ENCODE results near the gene KRTCAP2.
"Not testable (repeated sequence)": the region's sequence is repeated elsewhere in the genome, so short reads cannot be mapped to it uniquely, and the experiment has no call there.

Gene KRTCAP2

GRCh38 chr1:155198547-155198906 lies 25.4 kb upstream of the KRTCAP2 start:
- DNase-seq = no peak

DNA sequence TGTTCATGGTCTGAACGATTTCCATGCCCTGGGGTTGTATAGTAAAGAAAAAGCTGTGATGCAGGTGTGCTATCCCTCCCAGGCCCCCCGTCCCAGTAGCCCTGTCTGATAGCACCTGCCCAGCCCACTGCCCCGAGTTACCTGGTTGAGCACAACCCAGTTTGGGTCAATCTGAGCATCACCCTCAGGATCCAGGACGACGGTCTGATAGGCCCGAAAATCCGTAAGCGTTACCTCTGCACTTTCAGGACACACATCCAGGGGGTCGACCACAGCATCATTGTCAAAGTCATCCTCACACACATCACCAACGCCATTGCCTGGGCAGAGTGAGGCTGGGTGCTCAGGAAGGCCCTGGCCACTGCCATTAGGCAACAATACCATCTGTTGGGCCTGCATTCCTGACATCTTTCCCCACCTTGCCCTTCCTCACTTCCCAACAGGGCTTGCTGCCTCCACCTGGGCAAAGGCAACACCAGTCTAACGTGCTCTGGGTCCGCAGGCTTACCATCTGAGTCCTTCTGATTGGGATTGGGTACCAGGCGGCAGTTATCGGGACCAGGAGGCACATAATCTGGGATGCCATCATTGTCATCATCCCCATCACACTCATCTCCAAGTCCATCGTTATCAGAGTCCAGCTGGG lies 24.9 kb upstream of the KRTCAP2 start:
- DNase-seq = no peak

GRCh38 chr1:155196893-155197638 lies 24.0 kb upstream of the KRTCAP2 start:
- no peak for DNase-seq

DNA sequence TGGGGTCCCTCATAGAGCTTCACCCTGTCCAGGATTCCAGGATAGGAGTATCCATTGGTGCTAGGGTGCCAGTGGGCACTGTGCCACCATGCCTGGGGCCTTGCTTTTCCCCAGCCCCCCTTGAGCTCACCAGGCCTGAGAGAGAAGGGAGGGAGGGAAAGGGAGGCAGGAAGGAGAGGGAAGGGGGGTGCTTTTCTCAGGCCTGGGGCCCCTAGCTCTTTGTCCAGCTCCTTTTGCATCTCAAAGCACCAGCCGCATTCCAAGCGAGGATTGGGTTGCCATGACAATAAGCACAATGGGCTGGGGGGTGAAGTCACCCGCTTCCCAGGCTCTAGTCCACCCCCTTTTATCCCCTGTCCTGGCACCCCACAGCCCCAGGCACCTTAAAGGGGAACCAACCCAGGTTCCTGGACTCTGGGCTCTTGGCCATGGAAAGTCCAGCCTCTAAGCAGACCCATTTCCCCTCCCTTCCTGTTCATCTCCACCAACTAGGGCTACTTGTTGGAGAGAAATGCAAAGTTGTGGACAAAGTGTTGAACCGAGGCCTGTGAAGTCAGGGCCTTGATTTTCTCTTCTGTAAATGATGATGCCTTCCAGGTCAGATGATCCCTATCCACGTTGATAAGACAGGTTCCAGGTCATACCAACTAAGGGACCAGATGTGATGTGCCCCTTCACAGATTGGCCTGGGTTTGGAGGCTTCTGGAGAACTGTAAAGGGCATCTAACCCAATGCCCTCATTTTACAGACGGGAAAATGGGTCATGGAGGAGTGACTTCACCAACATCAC lies 23.2 kb upstream of the KRTCAP2 start:
- no peak for DNase-seq

DNA sequence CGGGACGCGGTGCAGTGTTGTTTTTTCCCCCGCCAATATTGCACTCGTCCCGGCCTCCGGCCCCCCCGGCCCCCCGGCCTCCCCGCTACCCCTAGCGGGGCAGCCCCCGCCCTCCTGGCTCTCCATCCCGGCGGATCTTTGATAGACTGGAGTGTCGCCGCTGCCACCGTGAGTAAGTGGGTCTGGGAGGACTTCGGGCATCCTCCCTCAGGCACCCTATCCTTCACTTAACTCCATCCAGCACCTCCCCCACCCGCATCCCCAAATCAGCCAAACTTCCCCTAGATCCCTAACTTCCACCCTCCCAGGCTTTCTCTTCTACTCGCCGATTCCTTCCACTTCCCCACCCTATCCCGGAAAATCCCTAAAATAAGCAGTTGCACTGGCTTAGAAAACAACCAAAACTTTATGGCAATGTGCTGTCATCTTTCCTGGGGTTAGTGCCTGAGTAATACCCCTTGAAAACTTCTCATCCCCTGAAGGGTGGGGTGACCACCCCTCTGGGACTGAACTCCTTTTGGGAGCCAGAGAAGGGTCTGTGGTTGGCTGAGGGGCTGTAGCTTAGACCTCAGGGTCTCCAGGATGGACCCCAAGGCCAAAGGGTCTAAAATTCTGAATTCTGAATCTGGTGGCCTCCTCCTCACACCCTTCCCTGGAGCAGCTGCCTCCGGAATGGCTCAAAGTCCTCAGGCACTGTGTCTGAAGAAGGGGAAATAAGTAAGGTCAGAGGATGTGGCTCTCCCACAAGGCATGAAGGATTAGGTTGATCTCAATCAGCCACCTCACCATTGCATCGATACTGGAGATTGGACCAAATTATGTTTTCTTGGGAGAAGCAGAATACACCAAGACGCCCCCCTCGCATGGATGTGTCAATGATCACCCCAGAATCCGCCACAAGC lies 22.3 kb upstream of the KRTCAP2 start:
- no peak for DNase-seq

- not testable (repeated sequence) for DNase-seq
Observed at GRCh38 chr1:155193991-155194240, 20.8 kb upstream of the KRTCAP2 start.

GRCh38 chr1:155193275-155193990 lies 20.3 kb upstream of the KRTCAP2 start:
- peak; percentile 79 for DNase-seq

DNA sequence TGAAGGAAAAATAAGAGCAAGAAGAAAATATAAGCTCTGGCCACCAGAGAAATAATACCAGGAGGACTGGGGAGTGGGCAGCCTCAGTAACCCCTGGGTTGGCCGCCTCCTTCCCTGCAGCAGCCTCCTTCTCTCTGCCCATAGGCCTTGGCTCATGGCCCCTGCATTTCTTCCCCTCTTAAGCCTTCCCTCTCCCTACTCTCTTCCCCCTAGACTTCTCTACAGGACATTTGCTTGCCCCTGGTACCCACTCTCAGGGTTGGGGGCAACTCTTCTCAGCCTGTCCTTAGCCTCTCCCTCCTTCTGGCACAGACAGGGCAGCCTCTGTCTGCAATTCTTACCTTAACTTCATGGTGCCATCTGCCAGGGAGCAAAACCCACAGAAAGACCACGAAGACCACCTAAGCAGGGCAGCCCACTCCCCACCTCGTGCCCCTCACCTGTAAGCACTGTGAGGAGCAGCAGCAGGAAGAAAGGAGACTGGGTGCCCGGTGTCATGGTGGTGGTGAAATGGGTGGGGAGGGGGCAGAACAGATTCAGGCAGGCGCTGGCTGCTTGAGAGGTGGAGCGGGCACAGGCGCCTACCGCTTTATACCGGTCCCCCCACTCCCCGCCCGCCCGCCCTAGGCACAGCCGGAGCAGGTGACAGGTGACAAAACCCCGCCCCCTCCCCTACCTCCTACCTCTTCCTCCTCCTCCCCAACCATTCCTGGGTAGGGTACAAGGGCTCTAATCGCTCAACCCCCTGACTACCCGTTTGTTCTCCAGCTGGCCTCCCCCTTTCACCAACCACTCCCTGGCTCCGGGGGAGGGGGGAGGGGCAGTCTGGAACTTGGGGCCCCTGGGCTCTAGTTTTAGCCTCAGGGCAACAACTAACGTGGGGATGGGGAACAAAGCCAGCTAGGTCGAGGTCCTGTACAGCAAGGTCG lies 19.5 kb upstream of the KRTCAP2 start:
- peak; percentile 58 for DNase-seq

- no peak for DNase-seq
Observed at GRCh38 chr1:155191904-155192303, 18.8 kb upstream of the KRTCAP2 start.

GRCh38 chr1:155189926-155190325 lies 16.8 kb upstream of the KRTCAP2 start:
- not testable (repeated sequence) for DNase-seq

- DNase-seq = no peak
Observed at GRCh38 chr1:155188268-155188667, 15.2 kb upstream of the KRTCAP2 start.

GRCh38 chr1:155187456-155187891 lies 14.4 kb upstream of the KRTCAP2 start:
- DNase-seq = no peak

- no peak for DNase-seq
Observed at GRCh38 chr1:155186794-155187455, 13.8 kb upstream of the KRTCAP2 start.

- no peak for DNase-seq
Observed at GRCh38 chr1:155186067-155186793, 13.1 kb upstream of the KRTCAP2 start.

DNA sequence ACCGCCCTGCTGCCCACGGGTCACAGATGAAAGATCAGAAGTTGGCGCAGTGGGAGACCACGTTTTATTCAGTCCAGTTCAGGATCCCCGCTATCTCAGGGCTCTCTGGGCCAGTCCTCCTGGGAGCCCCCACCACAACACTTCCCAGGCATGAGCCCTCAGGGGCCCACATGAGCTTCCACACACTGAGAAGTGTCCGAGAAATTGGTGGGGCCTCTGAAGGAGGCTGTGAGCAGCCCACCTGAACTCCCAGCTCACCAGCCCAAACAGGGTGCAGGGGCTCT lies 12.6 kb upstream of the KRTCAP2 start:
- DNase-seq = no peak

- no peak for DNase-seq
Observed at GRCh38 chr1:155184835-155185782, 12.0 kb upstream of the KRTCAP2 start.

- no peak for DNase-seq
Observed at GRCh38 chr1:155184351-155184811, 11.3 kb upstream of the KRTCAP2 start.

DNA sequence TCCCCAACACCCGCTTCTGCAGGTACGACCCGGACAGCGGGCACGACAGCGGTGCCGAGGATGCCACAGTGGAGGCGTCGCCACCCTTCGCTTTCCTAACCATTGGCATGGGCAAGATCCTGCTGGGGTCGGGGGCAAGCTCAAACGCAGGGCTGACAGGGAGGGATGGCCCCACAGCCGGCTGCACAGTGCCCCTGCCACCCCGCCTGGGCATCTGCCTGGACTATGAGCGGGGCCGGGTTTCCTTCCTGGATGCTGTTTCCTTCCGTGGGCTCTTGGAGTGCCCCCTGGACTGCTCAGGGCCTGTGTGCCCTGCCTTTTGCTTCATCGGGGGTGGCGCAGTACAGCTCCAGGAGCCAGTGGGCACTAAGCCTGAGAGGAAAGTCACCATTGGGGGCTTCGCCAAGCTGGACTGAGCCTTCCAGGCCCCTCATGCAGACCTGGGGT lies 10.7 kb upstream of the KRTCAP2 start:
- no peak for DNase-seq
